Parathyroid adenoma (tissue), 2 donors: ENCODE measurements around the gene KCTD1.

ENCODE experiments used
- H2AFZ ChIP-seq: fragments of 300-600 bp; sonication (generic); one replicate; pipeline ENCODE4 v1.7.0; 2017; ENCODE audit warnings: antibody characterized with exemption, mild to moderate bottlenecking
- H3K27ac ChIP-seq: fragments of 300-600 bp; sonication (generic); one replicate; pipeline ENCODE4 v1.7.0; 2017
- H3K27me3 ChIP-seq: fragments of 300-600 bp; sonication (generic); one replicate; pipeline ENCODE4 v1.7.0; 2017; ENCODE audit warnings: low read length; ENCODE audit not compliant: control insufficient read depth, insufficient read depth
- H3K36me3 ChIP-seq: fragments of 300-600 bp; sonication (generic); one replicate; pipeline ENCODE4 v1.7.0; 2017; ENCODE audit warnings: low read length; ENCODE audit not compliant: control insufficient read depth, insufficient read depth
- H3K4me1 ChIP-seq: fragments of 300-600 bp; sonication (generic); one replicate; pipeline ENCODE4 v1.7.0; 2017; ENCODE audit warnings: control low read depth
- H3K4me2 ChIP-seq: fragments of 300-600 bp; sonication (generic); one replicate; pipeline ENCODE4 v1.7.0; 2017; ENCODE audit warnings: low read length
- H3K4me3 ChIP-seq: fragments of 300-600 bp; sonication (generic); one replicate; pipeline ENCODE4 v1.7.0; 2017; ENCODE audit warnings: low read depth, low read length
- H3K79me2 ChIP-seq: fragments of 300-600 bp; sonication (generic); one replicate; pipeline ENCODE4 v1.7.0; 2017; ENCODE audit warnings: control low read depth
- H3K9ac ChIP-seq: fragments of 300-600 bp; sonication (generic); one replicate; pipeline ENCODE4 v1.7.0; 2017; ENCODE audit warnings: mild to moderate bottlenecking
- H3K9me3 ChIP-seq: fragments of 300-600 bp; sonication (generic); one replicate; pipeline ENCODE4 v1.7.0; 2017; ENCODE audit warnings: low read length; ENCODE audit not compliant: control insufficient read depth
- TF ChIP-seq, protein P1 (sequence below): fragments of 300-600 bp; sonication (generic); IDR thresholded peaks from one replicate; pipeline ENCODE4 v1.7.0; 2017; ENCODE audit warnings: antibody characterized with exemption, mild to moderate bottlenecking
- donor health status: primary hyperparathyroidism.

The KCTD1 gene

DNA sequence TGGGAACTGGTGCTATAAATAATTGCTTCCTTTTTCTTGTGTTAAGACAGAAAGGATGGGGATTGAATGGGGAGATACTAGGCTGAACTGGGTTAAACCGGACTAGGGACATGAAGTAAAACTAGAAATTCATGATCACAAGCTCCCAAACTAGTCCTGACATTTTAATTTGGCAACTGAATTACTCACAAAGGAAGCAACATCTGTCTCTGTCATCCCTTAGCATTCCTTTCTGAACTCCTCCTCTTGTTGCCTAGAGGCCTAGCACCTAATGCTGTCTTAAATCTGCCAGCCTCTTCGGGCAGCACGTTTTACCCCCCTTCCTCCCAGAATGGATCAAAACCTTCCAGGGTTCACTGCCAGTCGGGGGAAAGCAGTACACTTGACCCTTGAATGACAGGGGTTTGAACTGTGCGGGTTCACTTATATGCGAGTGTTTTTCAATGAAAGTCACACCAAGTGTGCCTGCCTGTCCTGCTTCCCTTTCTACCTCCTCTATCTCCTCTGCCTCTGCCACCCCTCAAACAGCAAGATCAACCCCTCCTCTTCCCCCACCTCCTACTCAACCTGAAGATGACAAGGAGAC lies 8.2 kb downstream of the KCTD1 start:
- Histone ChIP-seq H3K4me2 (no peak overlapping the region), H3K27ac (no peak overlapping the region), H2AFZ (no peak overlapping the region), H3K4me1 (no peaks in the 10 kb centered on the region), H3K36me3 (no peaks in the 10 kb centered on the region), H3K9me3 (no peaks in the 10 kb centered on the region), H3K79me2 (no peaks in the 10 kb centered on the region), H3K4me3 (no peak overlapping the region), H3K27me3 (no peaks in the 10 kb centered on the region), H3K9ac (no peak overlapping the region)
- TF ChIP-seq, protein P1, sequence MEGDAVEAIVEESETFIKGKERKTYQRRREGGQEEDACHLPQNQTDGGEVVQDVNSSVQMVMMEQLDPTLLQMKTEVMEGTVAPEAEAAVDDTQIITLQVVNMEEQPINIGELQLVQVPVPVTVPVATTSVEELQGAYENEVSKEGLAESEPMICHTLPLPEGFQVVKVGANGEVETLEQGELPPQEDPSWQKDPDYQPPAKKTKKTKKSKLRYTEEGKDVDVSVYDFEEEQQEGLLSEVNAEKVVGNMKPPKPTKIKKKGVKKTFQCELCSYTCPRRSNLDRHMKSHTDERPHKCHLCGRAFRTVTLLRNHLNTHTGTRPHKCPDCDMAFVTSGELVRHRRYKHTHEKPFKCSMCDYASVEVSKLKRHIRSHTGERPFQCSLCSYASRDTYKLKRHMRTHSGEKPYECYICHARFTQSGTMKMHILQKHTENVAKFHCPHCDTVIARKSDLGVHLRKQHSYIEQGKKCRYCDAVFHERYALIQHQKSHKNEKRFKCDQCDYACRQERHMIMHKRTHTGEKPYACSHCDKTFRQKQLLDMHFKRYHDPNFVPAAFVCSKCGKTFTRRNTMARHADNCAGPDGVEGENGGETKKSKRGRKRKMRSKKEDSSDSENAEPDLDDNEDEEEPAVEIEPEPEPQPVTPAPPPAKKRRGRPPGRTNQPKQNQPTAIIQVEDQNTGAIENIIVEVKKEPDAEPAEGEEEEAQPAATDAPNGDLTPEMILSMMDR = no peak

- H3K9me3 ChIP-seq = no peaks in the 10 kb centered on the region
- no peaks in the 10 kb centered on the region for H3K36me3 ChIP-seq
- no peak overlapping the region for H3K27ac ChIP-seq
- no peaks in the 10 kb centered on the region for H3K27me3 ChIP-seq
- no peak overlapping the region for H3K4me3 ChIP-seq
- no peaks in the 10 kb centered on the region for H3K4me1 ChIP-seq
- TF ChIP-seq, protein P1 = no peak
- H3K4me2 ChIP-seq = no peak overlapping the region
- H3K79me2 ChIP-seq = no peaks in the 10 kb centered on the region
- H2AFZ ChIP-seq = no peak overlapping the region
- no peak overlapping the region for H3K9ac ChIP-seq
These were observed 9.8 kb downstream of the KCTD1 start for GRCh38 chr18:26538524-26538923.

DNA sequence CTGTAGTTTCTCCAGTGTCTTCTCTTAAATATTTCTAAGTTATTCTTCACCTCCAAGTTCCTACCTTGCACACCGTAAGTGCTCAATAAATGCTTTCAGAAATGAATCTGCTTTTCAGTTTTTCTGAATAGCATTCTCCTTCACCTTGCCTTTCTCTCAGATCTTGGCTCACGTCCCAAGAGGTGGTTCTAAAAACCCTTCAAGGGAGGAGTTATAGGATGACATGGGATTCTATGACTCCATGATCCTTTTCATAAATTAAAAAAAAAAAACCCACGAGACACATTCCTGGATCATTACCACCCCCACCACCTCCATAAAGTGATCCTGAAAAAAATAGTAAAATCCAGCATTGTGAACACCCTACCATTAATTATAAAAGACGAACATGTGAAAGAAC lies 11.7 kb downstream of the KCTD1 start:
- H3K4me3 ChIP-seq = no peak overlapping the region
- no peak overlapping the region for H3K9ac ChIP-seq
- H3K36me3 ChIP-seq = no peaks in the 10 kb centered on the region
- TF ChIP-seq, protein P1 = no peak
- no peaks in the 10 kb centered on the region for H3K79me2 ChIP-seq
- H3K4me1 ChIP-seq = no peaks in the 10 kb centered on the region
- H2AFZ ChIP-seq = no peak overlapping the region
- no peaks in the 10 kb centered on the region for H3K9me3 ChIP-seq
- no peak overlapping the region for H3K27ac ChIP-seq
- H3K27me3 ChIP-seq = no peaks in the 10 kb centered on the region
- H3K4me2 ChIP-seq = no peak overlapping the region

DNA sequence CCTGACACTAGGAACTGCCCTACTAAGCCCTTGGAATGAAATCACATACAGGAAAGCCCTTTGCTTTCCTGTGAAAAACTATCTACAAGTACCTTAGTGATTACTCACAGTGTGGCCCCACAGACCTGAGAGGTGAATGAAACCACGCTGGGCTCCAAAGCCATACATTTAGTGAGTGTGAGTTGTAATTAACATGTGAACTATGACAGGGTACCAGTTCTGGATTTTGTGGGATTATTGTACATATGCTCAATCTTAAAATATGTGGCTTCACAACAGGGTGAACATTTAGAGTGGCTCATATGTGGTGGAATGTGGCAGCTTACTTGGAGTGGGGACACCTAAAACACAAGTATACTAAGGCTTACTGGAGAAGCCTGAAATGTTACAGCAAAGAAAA lies 12.3 kb downstream of the KCTD1 start:
- Histone ChIP-seq H3K4me2 (no peak overlapping the region), H3K36me3 (no peaks in the 10 kb centered on the region), H3K4me3 (no peak overlapping the region), H3K27me3 (no peaks in the 10 kb centered on the region), H3K27ac (no peak overlapping the region), H2AFZ (no peak overlapping the region), H3K79me2 (no peaks in the 10 kb centered on the region), H3K9ac (no peak overlapping the region), H3K9me3 (no peaks in the 10 kb centered on the region), H3K4me1 (no peaks in the 10 kb centered on the region)
- TF ChIP-seq, protein P1 = no peak

DNA sequence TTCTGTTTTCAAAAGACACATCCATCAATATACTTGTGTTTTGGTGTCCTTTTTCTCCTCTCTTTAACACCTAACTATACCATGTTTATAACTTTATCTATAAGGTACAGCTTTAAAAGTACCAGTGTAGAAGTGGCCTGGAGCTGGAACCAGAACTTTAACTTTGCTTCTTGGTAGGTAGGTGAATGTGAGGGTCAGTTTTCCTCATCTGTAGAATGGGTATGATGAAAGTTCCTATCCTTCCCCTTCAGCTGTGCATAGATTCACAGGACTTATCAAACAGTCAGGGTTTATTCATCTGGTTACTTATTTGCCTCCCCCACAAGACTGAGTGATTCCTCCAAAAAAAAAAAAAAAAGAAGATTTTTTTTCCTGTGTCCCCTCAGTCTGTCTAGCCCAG lies 12.7 kb downstream of the KCTD1 start:
- H3K4me3 ChIP-seq = no peak overlapping the region
- no peaks in the 10 kb centered on the region for H3K79me2 ChIP-seq
- TF ChIP-seq, protein P1 = no peak
- no peaks in the 10 kb centered on the region for H3K27me3 ChIP-seq
- H3K4me2 ChIP-seq = no peak overlapping the region
- no peak overlapping the region for H2AFZ ChIP-seq
- no peak overlapping the region for H3K9ac ChIP-seq
- H3K9me3 ChIP-seq = no peaks in the 10 kb centered on the region
- no peak overlapping the region for H3K27ac ChIP-seq
- H3K36me3 ChIP-seq = no peaks in the 10 kb centered on the region
- H3K4me1 ChIP-seq = no peaks in the 10 kb centered on the region
